Activated CD4-positive, alpha-beta T cell treated with anti-CD3 and anti-CD28 coated beads, Interleukin-2, amount 50 U/mL, for 1 hour (primary cell): Measurements from ENCODE around the gene TUBGCP3.
"Not testable (repeated sequence)": the region's sequence is repeated elsewhere in the genome, so short reads cannot be mapped to it uniquely, and the experiment has no call there.

ENCODE experiments used
- DNase-seq: peaks from one replicate; pipeline ENCODE4 v3.0.0-alpha.2; 2020

TUBGCP3 gene

GRCh38 chr13:112574834-112575613, 12.9 kb downstream of the TUBGCP3 start:
- DNase-seq = no peak

GRCh38 chr13:112574416-112574815, 13.5 kb downstream of the TUBGCP3 start:
- no peak for DNase-seq

GRCh38 chr13:112573710-112574109, 14.2 kb downstream of the TUBGCP3 start:
- no peak for DNase-seq

GRCh38 chr13:112572366-112572765, 15.6 kb downstream of the TUBGCP3 start:
- DNase-seq = no peak

GRCh38 chr13:112569821-112570220, 18.1 kb downstream of the TUBGCP3 start:
- DNase-seq = no peak

GRCh38 chr13:112567161-112567862, 20.6 kb downstream of the TUBGCP3 start:
- DNase-seq = no peak

- no peak for DNase-seq
These were observed 25.1 kb downstream of the TUBGCP3 start for GRCh38 chr13:112562786-112563383.

- DNase-seq = no peak
These were observed 25.7 kb downstream of the TUBGCP3 start for GRCh38 chr13:112562254-112562653.

- DNase-seq = no peak
These were observed 26.5 kb downstream of the TUBGCP3 start for GRCh38 chr13:112561478-112561877.

- no peak for DNase-seq
These were observed 29.1 kb downstream of the TUBGCP3 start for GRCh38 chr13:112558696-112559418.

- DNase-seq = no peak
These were observed 31.4 kb downstream of the TUBGCP3 start for GRCh38 chr13:112556600-112556999.

GRCh38 chr13:112554214-112554850, 33.6 kb downstream of the TUBGCP3 start:
- no peak for DNase-seq

GRCh38 chr13:112548975-112549374, 39.0 kb downstream of the TUBGCP3 start:
- DNase-seq = not testable (repeated sequence)

GRCh38 chr13:112545856-112546255, 42.1 kb downstream of the TUBGCP3 start:
- no peak for DNase-seq

GRCh38 chr13:112532837-112533745, 54.9 kb downstream of the TUBGCP3 start:
- no peak for DNase-seq

GRCh38 chr13:112531263-112531794, 56.6 kb downstream of the TUBGCP3 start:
- no peak for DNase-seq

- no peak for DNase-seq
These were observed 57.1 kb downstream of the TUBGCP3 start for GRCh38 chr13:112530861-112531260.

GRCh38 chr13:112529216-112529615, 58.7 kb downstream of the TUBGCP3 start:
- no peak for DNase-seq

- DNase-seq = no peak
These were observed 61.7 kb downstream of the TUBGCP3 start for GRCh38 chr13:112526146-112526853.

- DNase-seq = no peak
These were observed 62.5 kb downstream of the TUBGCP3 start for GRCh38 chr13:112525356-112525945.
